ENCODE results near the gene CIROP. TPM values are rescaled to one million over a fixed set of nuclear protein-coding genes. Genes with fewer than 3 reads are reported as not detected.

CIROP gene
- total and polyA plus RNA-seq, 3 donors from 2014 or later = not detected

DNA sequence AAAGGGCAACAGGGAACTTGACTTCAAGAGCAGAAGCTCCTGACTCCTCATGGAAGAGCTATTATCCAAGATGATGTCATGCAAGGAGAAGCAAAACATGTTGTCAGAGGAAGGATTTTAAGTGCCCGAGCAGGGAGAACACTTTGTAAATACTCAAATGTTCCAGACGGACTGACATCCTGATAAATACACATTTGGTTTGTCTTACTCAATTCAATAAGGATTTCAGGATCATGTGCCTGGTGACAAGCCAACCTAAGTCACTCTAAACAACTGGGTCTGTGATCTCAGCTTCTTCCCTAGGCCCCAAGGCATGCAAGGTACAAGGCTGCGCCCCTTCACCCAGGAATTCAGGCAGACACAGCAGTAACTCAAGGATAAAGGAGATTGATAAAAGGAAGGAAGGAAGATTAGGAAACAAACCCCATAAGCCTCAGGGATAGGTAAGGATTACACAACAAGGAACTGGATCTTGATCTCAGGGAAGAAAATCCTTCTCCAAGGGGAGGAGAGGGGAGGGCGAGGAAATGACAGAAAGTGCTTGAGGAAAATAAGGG is 41.1 kb upstream of the CIROP start:
- no peak for DNase-seq
- Histone ChIP-seq H3K36me3 (ENCODE audit: low read depth, missing control alignments) (no peaks in the 10 kb centered on the region), H3K4me1 (peaks cover 21% of the 10 kb centered on the region), H3K27ac (peak overlapping the region; percentile 47 to 64), H3K4me3 (no peak overlapping the region), H3K9me3 (no peaks in the 10 kb centered on the region), H3K27me3 (no peaks in the 10 kb centered on the region)
- intact Hi-C loops (cut with DNase I; ENCODE audit: low total_unique reads) = no loop called here
- no peak for TF ChIP-seq POLR2A (IDR thresholded peaks at IDR 0.05)
- 72 to 74% methylated on average over 4 of the region's 4 CpGs for WGBS, 2 donors

DNA sequence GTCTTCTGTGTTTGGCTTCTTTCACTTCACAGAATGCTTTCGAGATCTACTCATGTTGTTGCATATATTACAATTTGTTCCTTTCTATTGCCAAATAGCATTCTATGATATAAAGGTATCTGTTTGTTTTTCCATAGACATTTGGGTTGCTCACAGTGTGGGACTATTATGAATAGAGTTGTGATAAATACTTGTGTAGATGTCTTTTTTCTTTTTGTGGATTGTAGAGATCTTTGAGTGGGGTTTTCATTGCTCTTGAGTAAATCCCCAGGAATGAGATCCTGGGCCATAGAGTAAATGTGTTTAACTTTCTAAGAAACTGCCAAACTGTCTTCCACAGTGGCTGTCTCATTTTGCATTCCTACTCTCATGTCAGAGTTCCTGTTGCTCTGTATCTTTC is 39.1 kb upstream of the CIROP start:
- DNase-seq = no peak
- TF ChIP-seq POLR2A (IDR thresholded peaks at IDR 0.05) = no peak
- TF ChIP-seq, protein P1, sequence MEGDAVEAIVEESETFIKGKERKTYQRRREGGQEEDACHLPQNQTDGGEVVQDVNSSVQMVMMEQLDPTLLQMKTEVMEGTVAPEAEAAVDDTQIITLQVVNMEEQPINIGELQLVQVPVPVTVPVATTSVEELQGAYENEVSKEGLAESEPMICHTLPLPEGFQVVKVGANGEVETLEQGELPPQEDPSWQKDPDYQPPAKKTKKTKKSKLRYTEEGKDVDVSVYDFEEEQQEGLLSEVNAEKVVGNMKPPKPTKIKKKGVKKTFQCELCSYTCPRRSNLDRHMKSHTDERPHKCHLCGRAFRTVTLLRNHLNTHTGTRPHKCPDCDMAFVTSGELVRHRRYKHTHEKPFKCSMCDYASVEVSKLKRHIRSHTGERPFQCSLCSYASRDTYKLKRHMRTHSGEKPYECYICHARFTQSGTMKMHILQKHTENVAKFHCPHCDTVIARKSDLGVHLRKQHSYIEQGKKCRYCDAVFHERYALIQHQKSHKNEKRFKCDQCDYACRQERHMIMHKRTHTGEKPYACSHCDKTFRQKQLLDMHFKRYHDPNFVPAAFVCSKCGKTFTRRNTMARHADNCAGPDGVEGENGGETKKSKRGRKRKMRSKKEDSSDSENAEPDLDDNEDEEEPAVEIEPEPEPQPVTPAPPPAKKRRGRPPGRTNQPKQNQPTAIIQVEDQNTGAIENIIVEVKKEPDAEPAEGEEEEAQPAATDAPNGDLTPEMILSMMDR (IDR thresholded peaks at IDR 0.05) = no peak
- H3K27me3 ChIP-seq = no peaks in the 10 kb centered on the region
- peaks cover 21% of the 10 kb centered on the region for H3K4me1 ChIP-seq
- intact Hi-C loops (cut with DNase I; ENCODE audit: low total_unique reads) = no loop called here
- H3K27ac ChIP-seq = no peak overlapping the region
- WGBS, 2 donors = 32 to 69% methylated on average over 1 of the region's 1 CpG
- H3K9me3 ChIP-seq = no peaks in the 10 kb centered on the region
- no peak overlapping the region for H3K4me3 ChIP-seq
- H3K36me3 ChIP-seq (ENCODE audit: low read depth, missing control alignments) = no peaks in the 10 kb centered on the region

DNA sequence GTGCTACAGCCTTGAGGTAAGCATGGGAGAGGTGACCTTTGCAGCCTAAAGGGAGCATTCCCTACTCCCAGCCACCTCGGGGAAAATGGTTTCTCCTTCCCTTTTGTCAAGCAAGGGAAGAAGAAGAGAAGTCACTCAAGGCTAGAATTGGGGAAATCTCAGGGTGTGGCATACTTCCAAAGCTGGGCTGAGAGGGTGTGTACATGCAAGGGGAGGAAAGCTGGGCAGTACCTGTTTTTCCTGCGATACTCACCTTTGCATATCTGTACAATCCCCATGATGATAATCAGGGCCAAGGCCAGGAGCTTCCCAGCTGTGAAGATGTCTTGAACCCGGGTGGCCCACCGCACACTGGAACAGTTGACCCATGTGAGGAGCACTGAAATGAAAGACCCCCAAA is 38.0 kb upstream of the CIROP start:
- Histone ChIP-seq H3K4me1 (peaks cover 10% of the 10 kb centered on the region), H3K27ac (no peak overlapping the region), H3K9me3 (no peaks in the 10 kb centered on the region), H3K27me3 (no peaks in the 10 kb centered on the region), H3K36me3 (ENCODE audit: low read depth, missing control alignments) (no peaks in the 10 kb centered on the region), H3K4me3 (no peak overlapping the region)
- no peak for DNase-seq
- intact Hi-C loops (cut with DNase I; ENCODE audit: low total_unique reads) = no loop called here
- 83 to 89% methylated on average over 2 to 4 of the region's 4 CpGs for WGBS, 2 donors
- TF ChIP-seq POLR2A (IDR thresholded peaks at IDR 0.05) = no peak
- TF ChIP-seq, protein P1 (IDR thresholded peaks at IDR 0.05) = no peak

DNA sequence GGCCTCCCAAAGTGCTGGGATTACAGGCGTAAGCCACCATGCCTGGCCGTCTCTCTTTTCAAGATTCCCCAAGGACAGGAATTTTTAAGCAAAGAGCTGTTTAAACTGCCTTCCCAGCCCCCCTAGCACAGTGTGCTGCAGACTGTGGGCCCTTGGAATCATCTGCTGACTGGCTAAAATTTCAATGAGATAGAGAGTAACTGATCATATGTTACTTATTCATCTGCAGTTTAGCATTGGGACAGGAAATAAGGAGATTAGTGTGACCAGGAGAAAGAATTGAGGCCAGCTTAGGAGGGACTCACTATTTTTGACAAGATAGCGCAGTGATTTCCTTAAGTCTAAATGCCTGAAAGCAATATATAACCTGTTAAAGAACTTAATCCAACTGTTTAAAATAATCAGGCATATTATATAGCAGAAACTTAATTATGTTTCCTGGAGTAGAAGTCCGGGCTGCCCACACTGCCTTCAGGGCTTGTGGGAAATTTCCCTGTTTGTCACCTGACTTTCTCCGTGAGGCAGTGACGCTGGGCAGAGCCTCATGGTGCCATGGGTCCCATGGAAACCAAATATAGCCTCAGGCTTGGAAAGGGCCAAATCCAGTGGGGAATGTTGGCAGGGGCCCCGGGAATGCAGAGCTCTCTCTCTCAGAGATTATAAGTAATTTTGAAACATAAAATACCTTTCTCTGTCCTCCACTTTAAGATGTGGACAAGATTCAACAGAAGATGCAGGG is 37.1 kb upstream of the CIROP start:
- H3K4me3 ChIP-seq = no peak overlapping the region
- H3K27ac ChIP-seq = peak overlapping the region in 1 of 2 donors; percentile 5
- H3K36me3 ChIP-seq (ENCODE audit: low read depth, missing control alignments) = no peaks in the 10 kb centered on the region
- peaks cover 7% of the 10 kb centered on the region for H3K4me1 ChIP-seq
- H3K27me3 ChIP-seq = no peaks in the 10 kb centered on the region
- 63 to 69% methylated on average over 7 of the region's 7 CpGs for WGBS, 2 donors
- DNase-seq = peak; percentile 72
- no peaks in the 10 kb centered on the region for H3K9me3 ChIP-seq
- TF ChIP-seq, protein P1 (IDR thresholded peaks at IDR 0.05) = no peak
- TF ChIP-seq POLR2A (IDR thresholded peaks at IDR 0.05) = no peak
- intact Hi-C loops (cut with DNase I; ENCODE audit: low total_unique reads) = no loop called here

DNA sequence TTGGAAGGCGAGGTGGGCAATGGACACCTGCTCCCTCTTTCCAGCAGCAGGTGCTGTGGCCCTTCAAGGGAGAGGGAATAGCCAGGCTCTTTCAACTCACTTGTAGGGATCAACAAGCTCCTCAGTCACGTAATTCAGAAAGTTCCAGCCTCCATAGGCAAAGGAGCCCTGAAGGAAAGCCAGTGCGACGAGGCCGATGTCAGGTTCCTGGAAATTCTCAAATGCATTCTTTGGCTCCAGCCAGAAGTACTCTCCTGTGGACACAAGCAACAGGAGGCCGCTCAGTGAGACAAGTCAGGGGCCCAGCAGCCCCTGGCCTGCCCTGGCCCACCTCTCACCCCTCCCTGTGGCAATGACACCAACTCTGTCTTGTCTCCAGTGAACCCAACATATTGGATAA is 35.6 kb upstream of the CIROP start:
- Histone ChIP-seq H3K4me1 (no peaks in the 10 kb centered on the region), H3K36me3 (ENCODE audit: low read depth, missing control alignments) (no peaks in the 10 kb centered on the region), H3K9me3 (no peaks in the 10 kb centered on the region), H3K27me3 (no peaks in the 10 kb centered on the region), H3K4me3 (no peak overlapping the region), H3K27ac (no peak overlapping the region)
- 90 to 91% methylated on average over 5 to 6 of the region's 6 CpGs for WGBS, 2 donors
- no peak for DNase-seq
- intact Hi-C loops (cut with DNase I; ENCODE audit: low total_unique reads) = no loop called here
- no peak for TF ChIP-seq POLR2A (IDR thresholded peaks at IDR 0.05)

All from testis (tissue), 3 donors.